Hepatocyte (in vitro differentiated cells): Measurements from ENCODE around the gene ETNPPL.

Source experiments
- CTCF ChIP-seq: fragments of 200-600 bp; sonication (generic); IDR thresholded peaks from 2 replicates; pipeline ENCODE4 v1.5.1; 2016; ENCODE audit warnings: antibody characterized with exemption, mild to moderate bottlenecking; ENCODE audit not compliant: poor library complexity
- EZH2 ChIP-seq: fragments of 200-600 bp; sonication (generic); IDR thresholded peaks from 2 replicates; pipeline ENCODE4 v1.6.1; 2016; ENCODE audit warnings: antibody characterized with exemption, mild to moderate bottlenecking, borderline replicate concordance
- EZH2phosphoT487 ChIP-seq: fragments of 200-600 bp; sonication (generic); IDR thresholded peaks from one replicate; pipeline ENCODE4 v1.6.1; 2018; ENCODE audit warnings: antibody characterized with exemption, mild to moderate bottlenecking, low read depth, moderate library complexity; ENCODE audit not compliant: unreplicated experiment, severe bottlenecking

DNA sequence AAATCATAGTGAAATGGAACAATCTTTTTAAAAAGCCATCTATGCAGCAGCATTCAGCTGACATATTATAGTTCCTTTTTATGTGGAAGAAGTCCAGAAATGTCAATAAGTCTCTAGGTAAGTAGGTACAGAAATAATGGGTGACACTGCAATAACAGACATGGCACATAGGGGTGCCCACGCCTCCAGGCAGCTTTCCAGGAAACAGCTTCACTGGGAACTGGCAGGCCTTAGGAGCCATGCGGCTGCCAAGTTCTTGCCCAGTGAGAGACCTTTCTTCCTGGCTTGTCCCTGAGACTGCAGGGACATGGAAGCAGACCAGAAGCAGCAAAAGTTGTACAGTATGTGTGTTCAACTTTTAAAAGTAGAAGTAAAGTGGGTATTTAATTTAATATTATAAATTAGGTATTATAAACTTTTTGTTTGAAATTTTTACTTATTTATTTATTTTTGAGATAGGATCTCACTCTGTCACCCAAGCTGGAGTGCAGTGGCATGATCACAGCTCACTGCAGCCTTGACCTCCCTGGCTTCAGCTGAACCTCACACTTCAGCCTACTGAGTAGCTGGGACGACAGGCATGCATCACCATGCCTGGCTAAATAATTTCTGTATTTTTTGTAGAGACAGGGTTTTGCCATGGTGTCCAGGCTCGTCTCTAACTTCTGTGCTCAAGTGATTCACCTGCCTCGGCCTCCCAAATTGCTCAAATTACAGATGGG is 12.1 kb upstream of the ETNPPL start:
- TF ChIP-seq CTCF (no peak), EZH2 (no peak), EZH2phosphoT487 (no peak)
